H1 (cell line): ENCODE measurements around the gene MARCOL. TPM values are rescaled to one million over a fixed set of nuclear protein-coding genes. Genes with fewer than 3 reads are reported as not detected.
"Not testable (repeated sequence)": the region's sequence is repeated elsewhere in the genome, so short reads cannot be mapped to it uniquely, and the experiment has no call there.

Experiments
- CTCF ChIA-PET: fragments of 300-600 bp; sonication (Branson Sonifier 250); formaldehyde crosslinking; loops from one replicate; lab custom pipeline; 2021; ENCODE audit not compliant: partially characterized antibody; lab: Charles Lee
- POLR2A ChIA-PET: fragments of 300-600 bp; sonication (Branson Sonifier 250); formaldehyde crosslinking; loops from one replicate; lab custom pipeline; 2021; ENCODE audit warnings: inconsistent platforms; ENCODE audit not compliant: partially characterized antibody; lab: Charles Lee
- DNase-seq, 2 experiments: peaks; one replicate each; pipeline versions ENCODE4 v3.0.0 to v3.0.0-alpha.2; 2010 to 2022; ENCODE audit warnings: low spot score in 2 of 2, low read depth in 1 of 2, mixed read lengths in 1 of 2
- FAIRE-seq: peaks from 2 replicates; lab custom pipeline; 2011; peaks lifted over from hg19 to GRCh38; lab: Jason Lieb, UNC
- H2AFZ ChIP-seq: 2 replicates; pipeline ENCODE4 v1.8.1; 2012; ENCODE audit warnings: low read length, inconsistent platforms
- H2AK5ac ChIP-seq: 2 replicates; pipeline ENCODE4 v1.6.1; 2013; ENCODE audit warnings: low read depth, low read length
- H2BK120ac ChIP-seq: replicated peaks from 2 replicates; pipeline ENCODE3; 2013; ENCODE audit warnings: low read depth, low read length, inconsistent platforms
- H2BK12ac ChIP-seq: 2 replicates; pipeline ENCODE4 v1.6.1; 2013; ENCODE audit warnings: low read depth, low read length
- H2BK15ac ChIP-seq: 2 replicates; pipeline ENCODE4 v1.6.1; 2013; ENCODE audit warnings: low read length
- H2BK20ac ChIP-seq: 2 replicates; pipeline ENCODE4 v1.6.1; 2013; ENCODE audit warnings: low read length
- H2BK5ac ChIP-seq: 2 replicates; pipeline ENCODE4 v1.6.1; 2013; ENCODE audit warnings: low read depth, low read length
- H3K14ac ChIP-seq: 2 replicates; pipeline ENCODE4 v1.6.1; 2013; ENCODE audit warnings: inconsistent platforms; ENCODE audit not compliant: insufficient read length
- H3K18ac ChIP-seq: 2 replicates; pipeline ENCODE4 v1.6.1; 2013; ENCODE audit warnings: low read length; ENCODE audit errors: extremely low read depth
- H3K23ac ChIP-seq: 2 replicates; pipeline ENCODE4 v1.6.1; 2013; ENCODE audit warnings: inconsistent platforms; ENCODE audit not compliant: insufficient read length
- H3K23me2 ChIP-seq: 2 replicates; pipeline ENCODE4 v1.6.1; 2013; ENCODE audit warnings: low read depth, low read length
- H3K27ac ChIP-seq: 2 replicates; pipeline ENCODE4 v1.6.1; 2011; ENCODE audit warnings: low read depth, low read length, inconsistent platforms
- H3K27me3 ChIP-seq, 4 experiments: replicated peaks in 1 of 4; 1 replicate in 1 of 4; 2 replicates in 3 of 4; pipeline versions ENCODE4 v1.6.1 to v1.8.1; 2011 to 2013; ENCODE audit warnings: low read length in 3 of 4, mild to moderate bottlenecking in 3 of 4, inconsistent platforms in 2 of 4, mixed read lengths in 2 of 4, moderate library complexity in 1 of 4; ENCODE audit not compliant: control insufficient read depth in 3 of 4, insufficient read depth in 3 of 4; ENCODE audit errors: extremely low read depth in 1 of 4
- H3K36me3 ChIP-seq, 4 experiments: 2 replicates each; pipeline versions ENCODE4 v1.6.1 to v1.8.1; 2011 to 2013; ENCODE audit warnings: mild to moderate bottlenecking in 4 of 4, low read length in 3 of 4, moderate library complexity in 2 of 4, control low read depth in 1 of 4, inconsistent platforms in 1 of 4; ENCODE audit not compliant: insufficient read depth in 4 of 4, control insufficient read depth in 2 of 4
- H3K4ac ChIP-seq: replicated peaks from 2 replicates; pipeline ENCODE3; 2013; ENCODE audit warnings: low read length, low read depth, mixed read lengths, inconsistent platforms; ENCODE audit not compliant: insufficient read length
- H3K4me1 ChIP-seq, 4 experiments: replicated peaks in 1 of 4; 1 replicate in 1 of 4; 2 replicates in 3 of 4; pipeline versions ENCODE4 v1.6.1 to v1.8.1; 2011 to 2013; ENCODE audit warnings: low read length in 3 of 4, inconsistent platforms in 2 of 4, mixed read lengths in 1 of 4; ENCODE audit not compliant: insufficient read depth in 4 of 4, control insufficient read depth in 3 of 4
- H3K4me2 ChIP-seq, 2 experiments: 2 replicates each; pipeline versions ENCODE4 v1.6.1 to v1.8.1; 2011 to 2013; ENCODE audit warnings: low read depth in 2 of 2, low read length in 2 of 2, control low read depth in 1 of 2, inconsistent platforms in 1 of 2, mild to moderate bottlenecking in 1 of 2; ENCODE audit not compliant: insufficient read depth in 1 of 2
- H3K4me3 ChIP-seq, 4 experiments: fragments of 200-600, 300-600 bp in 1 of 4; sonication (generic), shearing (Covaris generic), sonication (Bioruptor Twin) in 1 of 4; 2 replicates each; pipeline versions ENCODE4 v1.5.1 to v1.8.1; 2011 to 2016; ENCODE audit warnings: low read length in 4 of 4, low read depth in 3 of 4, control low read depth in 2 of 4, inconsistent platforms in 2 of 4, mild to moderate bottlenecking in 2 of 4, mixed read lengths in 1 of 4, moderate library complexity in 1 of 4; ENCODE audit not compliant: insufficient read depth in 2 of 4; ENCODE audit errors: extremely low read depth in 1 of 4
- H3K56ac ChIP-seq: replicated peaks from 2 replicates; pipeline ENCODE3; 2013; ENCODE audit warnings: low read depth, mild to moderate bottlenecking, mixed read lengths, low read length, inconsistent platforms; ENCODE audit not compliant: insufficient read length
- H3K79me1 ChIP-seq: 2 replicates; pipeline ENCODE4 v1.6.1; 2013; ENCODE audit warnings: low read depth, low read length, control low read depth
- H3K79me2 ChIP-seq, 2 experiments: 2 replicates each; pipeline versions ENCODE4 v1.6.1 to v1.8.1; 2012 to 2013; ENCODE audit warnings: low read length in 2 of 2, mild to moderate bottlenecking in 2 of 2, inconsistent platforms in 1 of 2; ENCODE audit not compliant: insufficient read depth in 2 of 2, control insufficient read depth in 1 of 2
- H3K9ac ChIP-seq, 4 experiments: replicated peaks in 1 of 4; 1 replicate in 1 of 4; 2 replicates in 3 of 4; pipeline versions ENCODE4 v1.6.1 to v1.8.1; 2011 to 2013; ENCODE audit warnings: low read depth in 3 of 4, low read length in 3 of 4, control low read depth in 2 of 4, mild to moderate bottlenecking in 2 of 4, moderate library complexity in 2 of 4, inconsistent platforms in 1 of 4; ENCODE audit errors: extremely low read depth in 1 of 4
- H3K9me3 ChIP-seq, 2 experiments: 2 replicates each; pipeline versions ENCODE4 v1.6.1 to v1.8.1; 2012 to 2013; ENCODE audit warnings: mild to moderate bottlenecking in 2 of 2, moderate library complexity in 2 of 2, control low read depth in 1 of 2, inconsistent platforms in 1 of 2, low read depth in 1 of 2, low read length in 1 of 2, mixed read lengths in 1 of 2; ENCODE audit not compliant: insufficient read depth in 2 of 2
- H4K20me1 ChIP-seq, 2 experiments: replicated peaks in 1 of 2; 2 replicates each; pipeline versions ENCODE3 to v1.8.1; 2011 to 2013; ENCODE audit warnings: inconsistent platforms in 2 of 2, low read length in 2 of 2, mild to moderate bottlenecking in 1 of 2; ENCODE audit not compliant: insufficient read depth in 2 of 2, control insufficient read depth in 1 of 2
- H4K5ac ChIP-seq: 2 replicates; pipeline ENCODE4 v1.6.1; 2013; ENCODE audit warnings: low read length, low read depth, mixed read lengths, inconsistent platforms; ENCODE audit not compliant: insufficient read length
- H4K8ac ChIP-seq: 2 replicates; pipeline ENCODE4 v1.8.0; 2013; ENCODE audit warnings: mild to moderate bottlenecking, moderate library complexity, low read length, inconsistent platforms; ENCODE audit not compliant: insufficient read depth; ENCODE audit errors: extremely low read depth
- H4K91ac ChIP-seq: replicated peaks from 2 replicates; pipeline ENCODE3; 2013; ENCODE audit warnings: low read length, mixed read lengths, inconsistent platforms; ENCODE audit not compliant: insufficient read length
- WGBS, 2 experiments: shearing (Covaris generic) in 1 of 2; methylation state at CpG; one replicate each; pipeline versions ENCODE4 v1.1.6 to v1.1.7; 2013 to 2015; ENCODE audit warnings: low lambda C conversion rate in 2 of 2, mixed read lengths in 2 of 2, inconsistent platforms in 1 of 2, low coverage in 1 of 2, missing lambda C conversion rate in 1 of 2; ENCODE audit not compliant: insufficient replicate concordance in 2 of 2, insufficient coverage in 1 of 2, insufficient read length in 1 of 2; ENCODE audit errors: extremely low coverage in 1 of 2, missing lambda C conversion rate in 1 of 2; 5-methylcytosine and 5-hydroxymethylcytosine counted together
- polyA plus RNA-seq, 7 experiments: library from polyadenylated mRNA; depleted of rRNA in 3 of 7; stranded (reverse) in 5 of 7; unstranded in 2 of 7; fragments of >200 nt in 5 of 7; fragments of 200-250 nt in 2 of 7; gene quantifications; 1 replicate in 5 of 7; 2 replicates in 1 of 7; 4 replicates in 1 of 7; pipeline versions ENCODE4 v1.2.1 to v1.2.3, GENCODE V29; 2011 to 2013; ENCODE audit warnings: missing spikeins in 2 of 7, mixed read lengths in 2 of 7
- total RNA-seq: library from RNA; stranded (reverse); fragmentation: NEBNext Ultra II Directional; extraction: Animal tissue kit (Norgen Biotek cat#: 25700); gene quantifications from 2 replicates; pipeline ENCODE4 v1.2.1, GENCODE V29; 2021

Gene MARCOL
- total and polyA plus RNA-seq, 2 of the 8 experiments (the other 6 are each of a cell fraction or from before 2014, with no cell fraction given), result not detected

DNA sequence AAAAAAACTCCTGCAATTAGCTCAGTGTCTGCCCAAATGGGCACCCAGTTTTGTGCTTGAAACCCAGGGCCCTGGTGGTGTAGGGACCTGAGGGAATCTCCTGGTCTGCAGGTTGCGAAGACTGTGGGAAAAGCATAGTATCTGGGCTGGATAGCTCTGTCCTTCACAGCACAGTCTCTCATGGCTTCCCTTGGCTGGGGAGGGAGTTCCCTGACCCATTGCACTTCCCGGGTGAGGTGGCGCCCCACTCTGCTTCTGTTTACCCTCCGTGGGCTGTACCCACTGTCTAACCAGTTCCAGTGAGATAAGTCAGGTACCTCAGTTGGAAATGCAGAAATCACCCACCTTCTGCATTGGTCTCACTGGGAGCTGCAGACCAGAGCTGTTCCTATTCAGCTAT, 43.0 kb downstream of the MARCOL start:
- not testable (repeated sequence) for H3K18ac ChIP-seq, H2BK5ac ChIP-seq, H3K79me1 ChIP-seq, H3K36me3 ChIP-seq, H3K27me3 ChIP-seq, H3K9me3 ChIP-seq, H2AK5ac ChIP-seq, H4K8ac ChIP-seq, H3K4me1 ChIP-seq, H3K27ac ChIP-seq, H3K9ac ChIP-seq, H2BK120ac ChIP-seq, H3K23ac ChIP-seq, FAIRE-seq, H4K20me1 ChIP-seq, H4K5ac ChIP-seq, DNase-seq, H3K23me2 ChIP-seq, H3K14ac ChIP-seq, H3K4ac ChIP-seq, H3K79me2 ChIP-seq, H2BK15ac ChIP-seq, H3K56ac ChIP-seq
- whole genome bisulfite sequencing, 2 experiments, result 96% methylated on average over 4 of the region's 4 CpGs; no CpG with 5 or more reads in 1 of the 2 experiments
- peak overlapping the region; percentile 76 for H2AFZ ChIP-seq
- H3K4me2 ChIP-seq, result peak overlapping the region; percentile 7 to 57; a peak in 2 of 4 replicates
- peak overlapping the region in 1 of 4 experiments; percentile 15; a peak in 1 of 8 replicates for H3K4me3 ChIP-seq
- ChIA-PET CTCF (interaction anchor here (1.7 kb wide), 1 partner anchor 10 kb away, joined by 14 read pairs; no protein-coding TSS in a partner anchor), POLR2A (interaction anchor here (0.6 kb wide), 1 partner anchor 412 kb away, joined by 3 read pairs; no protein-coding TSS in a partner anchor)
- peak overlapping the region; percentile 68; the same call in 1 of the 2 replicates for H2BK12ac ChIP-seq
- H2BK20ac ChIP-seq, result 0 out of 2 replicates have a peak overlapping the region, but pooled peaks have one; percentile 13
- H4K91ac ChIP-seq, result peak overlapping the region; percentile 65
